MCF 10A (cell line): ENCODE results near the gene SLC22A23. TPM values are rescaled to one million over a fixed set of nuclear protein-coding genes. Genes with fewer than 3 reads are reported as not detected.

Experiments used
- BruUV-seq: library from RNA; stranded (reverse); fragments of 400-500 nt; replicated peaks from 2 replicates; lab custom pipeline; 2021; lab: Mats Ljungman, UMichigan
- CTCF ChIA-PET: fragments of 300-600 bp; sonication (Branson Sonifier 250); formaldehyde crosslinking; extraction: SDS; loops from one replicate; lab custom pipeline; 2021; ENCODE audit warnings: antibody characterized with exemption, inconsistent platforms; lab: Yijun Ruan, JAX
- POLR2A ChIA-PET: fragments of 300-600, 350-650 bp; sonication (Branson Sonifier 250); formaldehyde crosslinking; extraction: SDS; loops from one replicate; lab custom pipeline; 2020; ENCODE audit warnings: antibody characterized with exemption, inconsistent platforms; lab: Yijun Ruan, JAX
- DNase-seq: peaks from one replicate; pipeline ENCODE4 v3.0.0-alpha.2; 2018; ENCODE audit not compliant: unreplicated experiment
- H3K27ac Mint-ChIP-seq: one replicate; pipeline ENCODE4 v1.8.0; 2022; ENCODE audit warnings: mild to moderate bottlenecking, low read depth, mixed read lengths; ENCODE audit not compliant: unreplicated experiment
- H3K27me3 Mint-ChIP-seq: one replicate; pipeline ENCODE4 v1.8.0; 2022; ENCODE audit warnings: mixed read lengths; ENCODE audit not compliant: insufficient read depth, unreplicated experiment
- H3K36me3 Mint-ChIP-seq: one replicate; pipeline ENCODE4 v1.8.0; 2022; ENCODE audit warnings: mild to moderate bottlenecking, moderate library complexity, mixed read lengths; ENCODE audit not compliant: insufficient read depth, unreplicated experiment
- H3K4me1 Mint-ChIP-seq: one replicate; pipeline ENCODE4 v1.8.0; 2022; ENCODE audit warnings: mixed read lengths; ENCODE audit not compliant: insufficient read depth, unreplicated experiment
- H3K4me3 Mint-ChIP-seq: one replicate; pipeline ENCODE4 v1.8.0; 2022; ENCODE audit warnings: mild to moderate bottlenecking, moderate library complexity, mixed read lengths; ENCODE audit not compliant: unreplicated experiment
- H3K9me3 Mint-ChIP-seq: one replicate; pipeline ENCODE4 v1.8.0; 2022; ENCODE audit warnings: mixed read lengths; ENCODE audit not compliant: unreplicated experiment
- intact Hi-C: fragments of 100-400 bp; cut with micrococcal nuclease; formaldehyde crosslinking; loops from 2 replicates; pipeline ENCODE4 v1.14.1; 2022
- total RNA-seq: library from RNA; stranded (reverse); gene quantifications from 2 replicates; pipeline ENCODE4 v1.2.3, GENCODE V29; 2022
- TF ChIP-seq, protein P1 (sequence below): fragments of 200-600 bp; IDR thresholded peaks from one replicate; pipeline ENCODE4 v1.8.0; 2022; ENCODE audit warnings: antibody characterized with exemption, mild to moderate bottlenecking; ENCODE audit not compliant: unreplicated experiment

Gene SLC22A23
- total RNA-seq, 1 experiment from 2014 or later: 11.9 TPM

DNA sequence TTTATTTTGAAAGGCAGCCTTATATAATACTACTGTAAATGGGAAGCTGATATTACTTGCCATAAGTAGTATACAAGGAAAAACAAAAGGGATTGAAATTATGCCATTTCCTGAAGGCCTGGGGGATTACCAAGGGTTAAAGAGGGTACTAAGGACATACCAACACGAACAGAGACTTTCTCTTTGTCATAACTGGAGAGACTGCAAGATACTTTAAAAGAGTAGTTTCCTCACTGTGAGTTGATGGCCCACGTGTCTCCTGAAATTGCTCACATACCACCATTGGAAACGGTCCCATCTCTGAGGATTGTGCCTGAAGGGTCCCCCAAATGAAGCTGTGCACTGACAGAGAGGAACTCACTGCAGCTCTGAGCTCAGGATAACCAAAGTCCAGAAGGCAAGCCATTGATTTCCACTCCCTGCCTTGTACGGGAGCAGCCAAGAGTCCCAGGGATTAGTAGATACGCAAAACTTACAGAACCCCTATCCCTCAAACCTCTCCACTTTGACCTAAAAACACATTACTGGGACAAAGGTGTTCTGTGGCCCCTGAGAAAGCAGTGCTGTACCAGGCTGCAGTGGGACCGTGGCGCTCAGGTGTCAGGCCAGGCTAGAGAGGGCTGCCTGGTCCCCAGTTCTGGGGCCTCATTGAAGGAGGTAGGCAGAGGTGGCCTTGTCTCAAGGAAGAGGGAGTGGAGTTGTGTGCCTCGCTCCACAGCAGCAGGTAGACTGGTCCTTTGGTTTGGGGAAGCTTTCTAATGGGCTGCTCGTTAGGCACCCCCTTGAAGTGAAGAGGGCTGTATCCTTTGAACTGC, 182.9 kb downstream of the SLC22A23 start:
- Mint-ChIP-seq H3K36me3 (peaks cover 46% of the 10 kb centered on the region), H3K27me3 (no peaks in the 10 kb centered on the region), H3K9me3 (no peaks in the 10 kb centered on the region), H3K4me1 (no peaks in the 10 kb centered on the region), H3K27ac (no peak overlapping the region), H3K4me3 (no peak overlapping the region)
- TF ChIP-seq, protein P1, sequence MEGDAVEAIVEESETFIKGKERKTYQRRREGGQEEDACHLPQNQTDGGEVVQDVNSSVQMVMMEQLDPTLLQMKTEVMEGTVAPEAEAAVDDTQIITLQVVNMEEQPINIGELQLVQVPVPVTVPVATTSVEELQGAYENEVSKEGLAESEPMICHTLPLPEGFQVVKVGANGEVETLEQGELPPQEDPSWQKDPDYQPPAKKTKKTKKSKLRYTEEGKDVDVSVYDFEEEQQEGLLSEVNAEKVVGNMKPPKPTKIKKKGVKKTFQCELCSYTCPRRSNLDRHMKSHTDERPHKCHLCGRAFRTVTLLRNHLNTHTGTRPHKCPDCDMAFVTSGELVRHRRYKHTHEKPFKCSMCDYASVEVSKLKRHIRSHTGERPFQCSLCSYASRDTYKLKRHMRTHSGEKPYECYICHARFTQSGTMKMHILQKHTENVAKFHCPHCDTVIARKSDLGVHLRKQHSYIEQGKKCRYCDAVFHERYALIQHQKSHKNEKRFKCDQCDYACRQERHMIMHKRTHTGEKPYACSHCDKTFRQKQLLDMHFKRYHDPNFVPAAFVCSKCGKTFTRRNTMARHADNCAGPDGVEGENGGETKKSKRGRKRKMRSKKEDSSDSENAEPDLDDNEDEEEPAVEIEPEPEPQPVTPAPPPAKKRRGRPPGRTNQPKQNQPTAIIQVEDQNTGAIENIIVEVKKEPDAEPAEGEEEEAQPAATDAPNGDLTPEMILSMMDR: no peak
- POLR2A ChIA-PET: interaction anchor here (1.0 to 1.5 kb wide), 4 partner anchors 11 to 65 kb away, joined by 3 to 5 read pairs (median 3); no protein-coding TSS in a partner anchor
- DNase-seq: no peak
- BruUV-seq: no TSS peak
- intact Hi-C loops: no loop called here
- CTCF ChIA-PET: interaction anchor here (0.9 to 1.2 kb wide), 3 partner anchors 14 to 458 kb away, joined by 3 read pairs; no protein-coding TSS in a partner anchor

DNA sequence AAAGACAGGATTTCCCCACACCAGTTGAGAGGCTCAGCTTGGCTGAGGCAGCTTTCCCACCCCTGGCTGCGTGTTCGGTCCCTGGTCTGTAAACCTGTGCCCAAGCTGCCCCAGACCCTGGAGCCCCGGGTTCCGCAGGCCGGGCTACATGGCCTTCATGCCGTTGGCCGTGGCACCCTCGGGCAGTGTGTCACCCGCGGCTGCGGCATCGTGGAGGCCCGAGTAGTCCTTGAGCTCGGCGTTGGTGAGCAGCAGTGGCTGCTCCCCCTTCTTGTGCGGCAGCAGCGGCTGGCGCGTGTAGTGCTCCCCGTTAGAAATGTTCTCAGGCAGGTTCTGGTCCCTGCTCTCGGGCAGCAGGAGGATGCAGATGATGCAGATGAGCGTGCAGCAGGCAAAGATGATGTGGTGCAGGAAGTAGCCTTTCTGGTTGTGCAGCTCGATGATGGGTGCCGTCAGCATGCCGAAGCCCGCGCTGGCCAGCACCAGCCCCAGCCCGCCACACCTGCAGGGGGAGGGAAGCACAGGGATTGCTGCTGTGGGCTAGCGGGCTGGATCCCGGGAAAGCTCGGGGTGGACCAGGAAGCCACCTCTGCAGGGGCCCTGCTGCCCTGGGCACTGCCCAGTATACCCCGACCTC, 183.8 kb downstream of the SLC22A23 start:
- DNase-seq: no peak
- Mint-ChIP-seq H3K27ac (no peak overlapping the region), H3K4me1 (no peaks in the 10 kb centered on the region), H3K36me3 (peaks cover 48% of the 10 kb centered on the region), H3K9me3 (no peaks in the 10 kb centered on the region), H3K4me3 (no peak overlapping the region), H3K27me3 (no peaks in the 10 kb centered on the region)
- intact Hi-C loops: no loop called here
- TF ChIP-seq, protein P1: no peak
- BruUV-seq: no TSS peak
- ChIA-PET POLR2A (interaction anchor here (1.0 to 1.5 kb wide), 5 partner anchors 10 to 64 kb away, joined by 3 to 6 read pairs (median 3); partner anchors contain the start of gene PSMG4), CTCF (interaction anchor here (1.1 to 1.2 kb wide), 2 partner anchors 13 to 22 kb away, joined by 3 read pairs; no protein-coding TSS in a partner anchor)

DNA sequence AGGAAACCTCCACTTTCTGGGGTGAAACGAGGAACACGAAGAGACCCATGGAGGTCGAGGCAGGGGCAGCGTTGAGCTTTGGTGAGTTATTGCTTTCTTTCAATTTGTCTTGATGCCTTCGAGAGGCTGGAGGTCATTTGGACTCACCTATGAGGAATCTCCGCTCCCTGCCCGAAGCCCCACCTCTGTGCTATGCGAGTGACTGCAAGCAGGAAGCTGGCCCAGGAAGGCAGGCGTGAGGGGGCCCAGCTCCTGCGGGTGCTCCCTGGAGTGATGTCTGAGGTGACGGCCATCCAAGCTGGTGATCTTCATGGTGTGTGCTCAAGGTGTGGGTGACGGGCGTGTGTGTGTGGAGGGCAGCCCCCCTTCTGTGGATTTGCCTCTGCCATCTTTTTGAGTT, 185.1 kb downstream of the SLC22A23 start:
- intact Hi-C loops: no loop called here
- ChIA-PET CTCF (interaction anchor here (0.7 to 1.1 kb wide), 2 partner anchors 12 to 454 kb away, joined by 3 read pairs; no protein-coding TSS in a partner anchor), POLR2A (interaction anchor here (0.7 to 1.4 kb wide), 4 partner anchors 10 to 388 kb away, joined by 3 to 6 read pairs (median 4); partner anchors contain the start of gene PSMG4)
- no peaks in the 10 kb centered on the region for H3K4me1 Mint-ChIP-seq
- no peak overlapping the region for H3K4me3 Mint-ChIP-seq
- peaks cover 55% of the 10 kb centered on the region for H3K36me3 Mint-ChIP-seq
- H3K27ac Mint-ChIP-seq: no peak overlapping the region
- no peak for DNase-seq
- H3K9me3 Mint-ChIP-seq: no peaks in the 10 kb centered on the region
- TF ChIP-seq, protein P1: no peak
- H3K27me3 Mint-ChIP-seq: no peaks in the 10 kb centered on the region
- BruUV-seq: no TSS peak

DNA sequence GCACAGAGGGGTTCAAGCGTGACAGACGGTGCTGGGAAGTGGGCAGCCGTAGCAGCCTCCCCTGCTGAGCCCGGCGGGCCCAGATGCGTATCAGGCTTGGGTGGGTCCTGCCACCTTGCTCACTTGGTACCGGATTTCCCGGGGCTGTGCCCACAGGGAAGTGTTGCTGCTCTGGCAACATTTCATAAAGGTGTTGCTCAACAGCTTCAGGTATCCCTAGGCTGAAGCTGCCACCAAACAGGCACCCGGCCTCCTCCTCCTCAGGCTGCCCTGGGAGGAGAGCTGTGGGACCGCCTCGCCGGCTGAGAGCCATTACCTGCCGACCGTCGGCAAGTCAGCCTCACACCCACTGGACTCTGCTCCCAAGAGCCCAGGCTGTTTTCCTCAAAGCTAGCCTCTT, 186.6 kb downstream of the SLC22A23 start:
- intact Hi-C loops: no loop called here
- no peak for DNase-seq
- H3K27me3 Mint-ChIP-seq: no peaks in the 10 kb centered on the region
- BruUV-seq: no TSS peak
- no peak overlapping the region for H3K27ac Mint-ChIP-seq
- ChIA-PET CTCF (interaction anchor here (0.6 kb wide), 1 partner anchor 8 kb away, joined by 3 read pairs; no protein-coding TSS in a partner anchor), POLR2A (interaction anchor here (0.6 to 1.1 kb wide), 5 partner anchors 10 to 190 kb away, joined by 3 to 4 read pairs (median 3); no protein-coding TSS in a partner anchor)
- H3K9me3 Mint-ChIP-seq: no peaks in the 10 kb centered on the region
- no peaks in the 10 kb centered on the region for H3K4me1 Mint-ChIP-seq
- TF ChIP-seq, protein P1: no peak
- H3K4me3 Mint-ChIP-seq: no peak overlapping the region
- peaks cover 65% of the 10 kb centered on the region for H3K36me3 Mint-ChIP-seq
